Measurements from ENCODE around the gene FKBP2. TPM values are rescaled to one million over a fixed set of nuclear protein-coding genes. Genes with fewer than 3 reads are reported as not detected.

Gene FKBP2
- polyA plus RNA-seq, 1 donor (not counting 4 experiments of a cell fraction or from before 2014, with no cell fraction given), result 40.3 TPM

- Histone ChIP-seq H3K4me2 (ENCODE audit: control insufficient read depth, extremely low read depth, insufficient read depth, low read depth, low read length) (no peak overlapping the region), H3K9ac (ENCODE audit: control insufficient read depth, extremely low read depth, insufficient read depth, low read length) (no peak overlapping the region), H3K9me3 (ENCODE audit: control insufficient read depth, low read depth, low read length) (no peaks in the 10 kb centered on the region), H3K9me1 (ENCODE audit: control insufficient read depth, extremely low read depth, insufficient read depth, low read length) (no peaks in the 10 kb centered on the region), H3K27me3 (ENCODE audit: control insufficient read depth, extremely low read depth, insufficient read depth, low read length) (peaks cover 29% of the 10 kb centered on the region), H3K4me3 (ENCODE audit: control insufficient read depth in 2 of 3, extremely low read depth in 1 of 3, insufficient read depth in 2 of 3, low read depth in 1 of 3, low read length in 3 of 3) (no peak overlapping the region), H4K20me1 (ENCODE audit: control insufficient read depth, extremely low read depth, insufficient read depth, low read length) (no peaks in the 10 kb centered on the region), H3K79me2 (ENCODE audit: control insufficient read depth, insufficient read depth, low read length) (peaks cover 7% of the 10 kb centered on the region), H2AFZ (ENCODE audit: control insufficient read depth, low read length) (no peak overlapping the region), H3K27ac (ENCODE audit: control insufficient read depth, insufficient read depth, low read length) (no peak overlapping the region), H3K36me3 (ENCODE audit: control insufficient read depth in 2 of 2, extremely low read depth in 1 of 2, insufficient read depth in 2 of 2, low read length in 2 of 2) (peaks cover 1 to 4% of the 10 kb centered on the region in 2 experiments), H3K4me1 (ENCODE audit: control insufficient read depth, extremely low read depth, insufficient read depth, low read length) (peaks cover 13% of the 10 kb centered on the region)
- no peak for TF ChIP-seq EZH2 (IDR thresholded peaks at IDR 0.05; ENCODE audit: low read length)
- TF ChIP-seq CTCF (optimal IDR thresholded peaks at IDR 0.05 in 1 of 3, IDR thresholded peaks at IDR 0.05 in 1 of 3, conservative IDR thresholded peaks at IDR 0.05 in 1 of 3; ENCODE audit: extremely low read depth in 1 of 3, insufficient read depth in 2 of 3, low read length in 3 of 3), result no peak
- no peak for DNase-seq (ENCODE audit: low read depth, low spot score)
- FAIRE-seq, result no peak
- dilution Hi-C loops (cut with MboI; ENCODE audit: extremely low pct_ligation_motif_present, low sequenced_read_pairs), result no loop called here
Measured at GRCh38 chr11:64288353-64288750, 47.5 kb downstream of the FKBP2 start.

DNA sequence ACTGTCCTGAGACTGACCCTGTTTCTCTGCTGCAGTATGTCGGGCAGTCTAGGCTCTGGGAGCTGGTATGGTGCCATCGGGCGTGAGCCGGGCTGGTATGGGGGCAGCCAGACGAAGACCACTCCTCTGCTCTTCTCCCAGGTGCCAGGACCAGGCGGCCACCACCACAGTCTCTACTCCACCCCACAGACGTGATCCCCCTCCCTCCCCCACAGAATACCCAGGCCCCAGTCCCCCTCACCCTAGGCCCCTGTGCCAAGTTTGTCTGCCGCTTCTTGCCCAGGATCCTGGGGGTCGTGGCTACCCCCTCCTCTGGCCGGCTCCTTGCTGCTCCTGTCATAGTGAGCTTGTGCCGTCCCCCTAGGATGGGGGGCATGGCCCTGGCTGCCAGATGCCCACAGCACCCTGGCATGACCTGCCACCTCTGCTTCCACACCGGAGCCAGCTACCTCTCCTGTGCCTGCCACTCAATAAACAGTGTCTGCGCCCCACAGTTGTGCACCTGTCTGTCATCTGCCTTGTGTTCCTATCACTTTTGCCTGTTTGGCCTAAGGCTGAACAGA is 48.2 kb downstream of the FKBP2 start:
- dilution Hi-C loops (cut with MboI; ENCODE audit: extremely low pct_ligation_motif_present, low sequenced_read_pairs), result no loop called here
- Histone ChIP-seq H3K4me3 (ENCODE audit: control insufficient read depth in 2 of 3, extremely low read depth in 1 of 3, insufficient read depth in 2 of 3, low read depth in 1 of 3, low read length in 3 of 3) (no peak overlapping the region), H4K20me1 (ENCODE audit: control insufficient read depth, extremely low read depth, insufficient read depth, low read length) (no peaks in the 10 kb centered on the region), H2AFZ (ENCODE audit: control insufficient read depth, low read length) (no peak overlapping the region), H3K4me1 (ENCODE audit: control insufficient read depth, extremely low read depth, insufficient read depth, low read length) (peaks cover 10% of the 10 kb centered on the region), H3K9ac (ENCODE audit: control insufficient read depth, extremely low read depth, insufficient read depth, low read length) (no peak overlapping the region), H3K9me1 (ENCODE audit: control insufficient read depth, extremely low read depth, insufficient read depth, low read length) (no peaks in the 10 kb centered on the region), H3K36me3 (ENCODE audit: control insufficient read depth in 2 of 2, extremely low read depth in 1 of 2, insufficient read depth in 2 of 2, low read length in 2 of 2) (peaks cover 0 to 4% of the 10 kb centered on the region in 2 experiments), H3K4me2 (ENCODE audit: control insufficient read depth, extremely low read depth, insufficient read depth, low read depth, low read length) (no peak overlapping the region), H3K27ac (ENCODE audit: control insufficient read depth, insufficient read depth, low read length) (no peak overlapping the region), H3K27me3 (ENCODE audit: control insufficient read depth, extremely low read depth, insufficient read depth, low read length) (peaks cover 34% of the 10 kb centered on the region), H3K9me3 (ENCODE audit: control insufficient read depth, low read depth, low read length) (no peaks in the 10 kb centered on the region), H3K79me2 (ENCODE audit: control insufficient read depth, insufficient read depth, low read length) (peaks cover 3% of the 10 kb centered on the region)
- TF ChIP-seq CTCF (optimal IDR thresholded peaks at IDR 0.05 in 1 of 3, IDR thresholded peaks at IDR 0.05 in 1 of 3, conservative IDR thresholded peaks at IDR 0.05 in 1 of 3; ENCODE audit: extremely low read depth in 1 of 3, insufficient read depth in 2 of 3, low read length in 3 of 3) (no peak), EZH2 (IDR thresholded peaks at IDR 0.05; ENCODE audit: low read length) (no peak)
- FAIRE-seq (no peak), DNase-seq (ENCODE audit: low read depth, low spot score) (no peak)

Measured in keratinocyte (primary cell).